Natural killer cell (primary cell): Measurements from ENCODE around the gene FAM193A. TPM values are rescaled to one million over a fixed set of nuclear protein-coding genes. Genes with fewer than 3 reads are reported as not detected.
"Not testable (repeated sequence)": the region's sequence is repeated elsewhere in the genome, so short reads cannot be mapped to it uniquely, and the experiment has no call there.

Experiments used
- ATAC-seq, 3 donors: fragments of 150-1000 bp in 2 of 3; fragments of 200-7000 bp in 1 of 3; cut with Tn5 transposase; 1 replicate in 1 of 3; 2 replicates in 2 of 3; pipeline ENCODE4 v1.10.0; 2021; ENCODE audit warnings: mild to moderate bottlenecking in 2 of 3, moderate library complexity in 2 of 3
- DNase-seq, 2 donors: peaks; one replicate each; pipeline versions ENCODE4 v3.0.0 to v3.0.0-alpha.2; 2013 to 2021; ENCODE audit warnings: mixed read lengths in 1 of 2
- H3K27ac ChIP-seq: one replicate; pipeline ENCODE4 v1.5.1; 2013; ENCODE audit warnings: mild to moderate bottlenecking, low read length
- H3K27me3 ChIP-seq: one replicate; pipeline ENCODE4 v1.6.1; 2013; ENCODE audit warnings: low read length; ENCODE audit not compliant: control insufficient read depth, insufficient read depth
- H3K36me3 ChIP-seq: one replicate; pipeline ENCODE4 v1.6.1; 2013; ENCODE audit warnings: low read length; ENCODE audit not compliant: control insufficient read depth, insufficient read depth
- H3K4me1 ChIP-seq: one replicate; pipeline ENCODE4 v1.6.1; 2013; ENCODE audit warnings: low read length; ENCODE audit not compliant: control insufficient read depth, insufficient read depth
- H3K4me3 ChIP-seq: one replicate; pipeline ENCODE4 v1.5.1; 2013; ENCODE audit warnings: low read length
- H3K9me3 ChIP-seq: one replicate; pipeline ENCODE4 v1.6.1; 2013; ENCODE audit warnings: low read length; ENCODE audit not compliant: control insufficient read depth, insufficient read depth
- H3K27ac Mint-ChIP-seq, 2 donors: one replicate each; pipeline ENCODE4 v1.8.0; 2022; ENCODE audit warnings: mild to moderate bottlenecking in 2 of 2, mixed read lengths in 2 of 2, moderate library complexity in 1 of 2
- H3K27me3 Mint-ChIP-seq, 2 donors: one replicate each; pipeline ENCODE4 v1.8.0; 2022; ENCODE audit warnings: low read depth in 2 of 2, mixed read lengths in 2 of 2
- H3K36me3 Mint-ChIP-seq: one replicate; pipeline ENCODE4 v1.8.0; 2022; ENCODE audit warnings: mixed read lengths
- H3K4me1 Mint-ChIP-seq, 2 donors: one replicate each; pipeline ENCODE4 v1.8.0; 2022; ENCODE audit warnings: mixed read lengths in 2 of 2
- H3K4me3 Mint-ChIP-seq: one replicate; pipeline ENCODE4 v1.8.0; 2022; ENCODE audit warnings: mild to moderate bottlenecking, moderate library complexity, mixed read lengths
- H3K9me3 Mint-ChIP-seq, 2 donors: one replicate each; pipeline ENCODE4 v1.8.0; 2022; ENCODE audit warnings: mixed read lengths in 2 of 2
- CTCF ChIP-seq: fragments of 200-600 bp; IDR thresholded peaks from one replicate; pipeline ENCODE4 v1.8.0; 2022; ENCODE audit warnings: antibody characterized with exemption
- WGBS: methylation state at CpG from one replicate; pipeline ENCODE4 v1.1.7; 2013; ENCODE audit warnings: missing lambda C conversion rate; ENCODE audit not compliant: insufficient coverage; 5-methylcytosine and 5-hydroxymethylcytosine counted together
- intact Hi-C: fragments of 100-400 bp; cut with micrococcal nuclease; formaldehyde crosslinking; loops from one replicate; pipeline ENCODE4 v1.14.2; 2022
- total RNA-seq, 4 donors: library from RNA; stranded (reverse); fragments of 120-200 nt in 1 of 4; gene quantifications; one replicate each; pipeline versions ENCODE4 v1.2.3 to v1.2.4, GENCODE V29; 2013 to 2022

The FAM193A gene
- total RNA-seq, 3 donors from 2014 or later (not counting 1 experiment from before 2014, with no cell fraction given), result 39.4 to 49.3 (median 48.1) TPM

- no peaks in the 10 kb centered on the region for H3K9me3 ChIP-seq
- Mint-ChIP-seq H3K4me3 (no peak overlapping the region), H3K27me3 (no peaks in the 10 kb centered on the region), H3K36me3 (no peaks in the 10 kb centered on the region), H3K9me3 (no peaks in the 10 kb centered on the region), H3K4me1 (peaks cover 13 to 22% of the 10 kb centered on the region in 2 donors), H3K27ac (peak overlapping the region; percentile 62 to 70)
- H3K27me3 ChIP-seq, result no peaks in the 10 kb centered on the region
- DNase-seq, result no peak
- WGBS, result 90% methylated on average over 13 of the region's 13 CpGs
- peaks cover 24% of the 10 kb centered on the region for H3K4me1 ChIP-seq
- peak overlapping the region; percentile 16 for H3K27ac ChIP-seq
- no peak overlapping the region for H3K4me3 ChIP-seq
- no peak for ATAC-seq
- TF ChIP-seq CTCF, result no peak
- H3K36me3 ChIP-seq, result peaks cover 66% of the 10 kb centered on the region
- intact Hi-C loops, result no loop called here
Measured at GRCh38 chr4:2510351-2511259, 25.8 kb upstream of the FAM193A start.

- H3K4me1 Mint-ChIP-seq, result peaks cover 9 to 18% of the 10 kb centered on the region in 2 donors
- H3K4me3 ChIP-seq, result no peak overlapping the region
- no peak for TF ChIP-seq CTCF
- H3K27ac ChIP-seq, result peak overlapping the region; percentile 63
- peak overlapping the region; percentile 3 for H3K4me3 Mint-ChIP-seq
- peak; percentile 34 to 56 (median 48) for ATAC-seq
- no peaks in the 10 kb centered on the region for H3K27me3 ChIP-seq
- no peaks in the 10 kb centered on the region for H3K9me3 Mint-ChIP-seq
- H3K9me3 ChIP-seq, result no peaks in the 10 kb centered on the region
- H3K36me3 ChIP-seq, result peaks cover 72% of the 10 kb centered on the region
- no peaks in the 10 kb centered on the region for H3K36me3 Mint-ChIP-seq
- H3K27ac Mint-ChIP-seq, result peak overlapping the region; percentile 86
- WGBS, result 60% methylated on average over 7 of the region's 9 CpGs
- H3K27me3 Mint-ChIP-seq, result no peaks in the 10 kb centered on the region
- peak in 1 of 2 donors; percentile 47 for DNase-seq
- intact Hi-C loops, result no loop called here
- H3K4me1 ChIP-seq, result peaks cover 24% of the 10 kb centered on the region
Measured at GRCh38 chr4:2511645-2512131, 24.8 kb upstream of the FAM193A start.

GRCh38 chr4:2512396-2513135, 23.9 kb upstream of the FAM193A start:
- Mint-ChIP-seq H3K4me1 (peaks cover 6 to 17% of the 10 kb centered on the region in 2 donors), H3K27ac (peak overlapping the region; percentile 86), H3K9me3 (no peaks in the 10 kb centered on the region), H3K27me3 (no peaks in the 10 kb centered on the region), H3K36me3 (no peaks in the 10 kb centered on the region), H3K4me3 (no peak overlapping the region)
- Histone ChIP-seq H3K27me3 (no peaks in the 10 kb centered on the region), H3K27ac (peak overlapping the region; percentile 63), H3K4me3 (no peak overlapping the region), H3K4me1 (peaks cover 24% of the 10 kb centered on the region), H3K9me3 (no peaks in the 10 kb centered on the region), H3K36me3 (peaks cover 69% of the 10 kb centered on the region)
- WGBS, result 97% methylated on average over 15 of the region's 15 CpGs
- no peak for TF ChIP-seq CTCF
- intact Hi-C loops, result no loop called here
- ATAC-seq, result no peak
- DNase-seq, result no peak

GRCh38 chr4:2514193-2514592, 22.3 kb upstream of the FAM193A start:
- H3K9me3 ChIP-seq, H3K9me3 Mint-ChIP-seq, H3K36me3 Mint-ChIP-seq, H3K4me3 Mint-ChIP-seq, DNase-seq, ATAC-seq, H3K27ac ChIP-seq, H3K27me3 Mint-ChIP-seq, intact Hi-C loops, H3K27me3 ChIP-seq, H3K27ac Mint-ChIP-seq, H3K4me3 ChIP-seq: not testable (repeated sequence)
- Histone ChIP-seq H3K36me3 (peaks cover 59% of the 10 kb centered on the region), H3K4me1 (peaks cover 24% of the 10 kb centered on the region)
- H3K4me1 Mint-ChIP-seq, result peaks cover 6 to 17% of the 10 kb centered on the region in 2 donors
- WGBS, result 95% methylated on average over 9 of the region's 9 CpGs

- H3K9me3 ChIP-seq, intact Hi-C loops, H3K27me3 Mint-ChIP-seq, ATAC-seq, H3K9me3 Mint-ChIP-seq, H3K27ac ChIP-seq, H3K27me3 ChIP-seq, DNase-seq, H3K36me3 Mint-ChIP-seq, H3K4me3 ChIP-seq, H3K4me3 Mint-ChIP-seq: not testable (repeated sequence)
- peaks cover 52% of the 10 kb centered on the region for H3K36me3 ChIP-seq
- Mint-ChIP-seq H3K27ac (peak overlapping the region; percentile 40 to 54), H3K4me1 (peaks cover 6 to 15% of the 10 kb centered on the region in 2 donors)
- H3K4me1 ChIP-seq, result peaks cover 24% of the 10 kb centered on the region
- 97% methylated on average over 10 of the region's 11 CpGs for WGBS
Measured at GRCh38 chr4:2514944-2515343, 21.5 kb upstream of the FAM193A start.
